Adrenal gland (tissue), 12 donors: Measurements from ENCODE around the gene ALDH1L1. TPM values are rescaled to one million over a fixed set of nuclear protein-coding genes. Genes with fewer than 3 reads are reported as not detected.

Source experiments
- DNase-seq, 7 donors: peaks; one replicate each; pipeline ENCODE4 v3.0.0-alpha.2; 2019 to 2020
- H3K27ac ChIP-seq, 5 donors: fragments of 200-600 bp; sonication (generic) in 4 of 5; 1 replicate in 3 of 5; 2 replicates in 2 of 5; pipeline versions ENCODE4 v1.5.1 to v1.8.0; 2016 to 2020; ENCODE audit warnings: mild to moderate bottlenecking in 1 of 5
- H3K27me3 ChIP-seq: fragments of 200-600 bp; 2 replicates; pipeline ENCODE4 v1.8.0; 2021
- H3K36me3 ChIP-seq, 2 donors: fragments of 200-600 bp; replicated peaks in 1 of 2; 1 replicate in 1 of 2; 2 replicates in 1 of 2; pipeline versions ENCODE4 v1.5.1 to v1.8.0; 2018 to 2022
- H3K4me1 ChIP-seq, 2 donors: fragments of 200-600 bp; replicated peaks in 1 of 2; 1 replicate in 1 of 2; 2 replicates in 1 of 2; pipeline versions ENCODE4 v1.5.1 to v1.8.0; 2018 to 2021
- H3K4me3 ChIP-seq, 4 donors: fragments of 200-600 bp; sonication (generic) in 3 of 4; one replicate each; pipeline ENCODE4 v1.5.1; 2016 to 2018
- H3K9me3 ChIP-seq, 3 donors: fragments of 200-600 bp; sonication (generic) in 1 of 3; replicated peaks in 1 of 3; 1 replicate in 2 of 3; 2 replicates in 1 of 3; pipeline versions ENCODE4 v1.5.1 to v1.8.0; 2016 to 2021
- CTCF ChIP-seq, 6 experiments: fragments of 450-650 bp in 4 of 6; fragments of 200-600 bp in 2 of 6; sonication (generic) in 1 of 6; IDR thresholded peaks; 1 replicate in 5 of 6; 2 replicates in 1 of 6; pipeline versions ENCODE4 v1.5.1 to v1.8.0; 2016 to 2021; ENCODE audit warnings: antibody characterized with exemption in 6 of 6, mild to moderate bottlenecking in 2 of 6, moderate library complexity in 1 of 6
- POLR2A ChIP-seq, 2 donors: fragments of 450-650 bp; IDR thresholded peaks; one replicate each; pipeline ENCODE4 v1.6.1; 2017; ENCODE audit warnings: antibody characterized with exemption in 2 of 2, mild to moderate bottlenecking in 2 of 2, moderate library complexity in 1 of 2
- WGBS, 4 donors: extraction: QIAGEN DNeasy Blood & Tissue Kit in 2 of 4; methylation state at CpG; one replicate each; pipeline versions ENCODE4 v1.1.5 to v1.1.7; 2013 to 2017; 5-methylcytosine and 5-hydroxymethylcytosine counted together
- intact Hi-C, 2 donors: fragments of 100-400 bp; cut with DNase I; formaldehyde crosslinking; loops; one replicate each; pipeline versions ENCODE4 v1.14.1 to v1.15.0; 2022 to 2023
- polyA plus RNA-seq, 3 donors: library from polyadenylated mRNA; stranded (reverse); fragments of 200-250 nt in 2 of 3; fragments of 350-450 nt in 1 of 3; fragmentation: Illumina TruSeq in 1 of 3; extraction: RNeasy Lipid Tissue Mini Kit (QIAGEN cat#74804) in 1 of 3; gene quantifications; one replicate each; pipeline ENCODE4 v1.2.3, GENCODE V29; 2013 to 2014
- total RNA-seq, 9 donors: library from RNA; depleted of rRNA in 4 of 9; stranded (reverse); fragments of >200 nt in 4 of 9; fragments of 120-200 nt in 1 of 9; fragmentation: NEBNext Ultra II Directional in 1 of 9; extraction: Animal tissue kit (Norgen Biotek cat#: 25700) in 1 of 9; gene quantifications; one replicate each; pipeline versions ENCODE4 v1.1.0 to v1.2.4, GENCODE V29; 2013 to 2023
- donor health status: healthy with polysubstance abuse.
- donor health status: Bipolar disorder and iron deficiency.
- donor health status: DM: yes; HTN: yes; CAD: no.
- donor health status: DM: no; HTN: no; CAD: no.
- donor health status: DM: no; HTN: no; CAD: no.
- donor health status: DM: yes; HTN: yes; CAD: no.

The ALDH1L1 gene
- total and polyA plus RNA-seq, 12 donors, result 0.44 to 136 (median 72.3) TPM

- TF ChIP-seq POLR2A (IDR thresholded peaks at IDR 0.05) (no peak), CTCF (IDR thresholded peaks at IDR 0.05) (no peak)
- H3K4me3 ChIP-seq, result no peak overlapping the region
- no peaks in the 10 kb centered on the region for H3K9me3 ChIP-seq
- 89 to 98% (median 91%) methylated on average over 2 of the region's 2 CpGs; no CpG with 5 or more reads in 1 of the 4 donors for WGBS, 4 donors
- H3K27me3 ChIP-seq, result no peaks in the 10 kb centered on the region
- no peak for DNase-seq
- no peak overlapping the region for H3K27ac ChIP-seq
- intact Hi-C loops, result no loop called here
- H3K4me1 ChIP-seq, result no peaks in the 10 kb centered on the region
- H3K36me3 ChIP-seq, result no peaks in the 10 kb centered on the region
Observed at GRCh38 chr3:126155280-126155640, 25.1 kb downstream of the ALDH1L1 start.

DNA sequence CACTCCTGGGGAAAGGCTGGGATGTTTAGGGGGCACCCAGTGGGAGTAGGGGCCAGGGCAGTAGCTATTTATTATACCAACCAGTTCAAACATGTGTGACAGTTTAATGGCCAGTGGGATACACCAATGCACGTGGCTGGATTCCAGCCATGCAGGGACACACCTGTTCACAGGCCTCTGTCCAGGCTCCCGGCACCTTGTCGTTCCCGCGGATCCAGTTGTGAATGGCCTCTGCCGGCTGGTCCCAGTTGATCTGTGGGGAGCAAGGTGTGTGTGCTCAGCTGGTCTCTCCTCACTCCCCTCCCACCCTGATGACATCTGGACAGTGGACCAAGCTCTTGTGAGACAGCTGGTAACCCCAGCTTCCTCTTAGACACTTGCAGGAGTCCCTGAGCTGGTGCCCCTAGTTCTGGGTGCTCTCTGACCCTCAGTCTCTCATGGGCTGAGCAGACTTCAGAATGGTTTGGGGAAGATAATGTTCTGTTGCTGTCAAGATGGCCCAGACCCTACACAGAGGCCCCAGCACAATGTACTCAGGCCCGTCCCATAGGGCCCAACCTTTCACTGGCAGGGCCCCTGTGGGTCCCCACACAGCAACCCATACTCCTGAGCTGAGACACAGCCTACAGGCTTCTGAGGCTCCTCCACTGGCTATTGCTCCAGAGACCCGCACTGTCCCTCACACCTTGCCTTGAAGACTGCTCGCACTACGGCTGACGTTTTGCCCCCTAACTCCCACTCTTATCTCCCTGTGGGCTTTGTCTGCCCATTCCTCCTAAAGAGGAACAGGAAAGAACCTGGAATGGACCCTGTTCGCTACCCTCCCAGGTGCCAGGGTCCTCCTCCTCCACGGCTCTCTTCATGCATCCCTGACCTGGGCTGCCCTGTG lies 25.8 kb downstream of the ALDH1L1 start:
- Histone ChIP-seq H3K4me1 (no peaks in the 10 kb centered on the region), H3K27ac (no peak overlapping the region), H3K36me3 (no peaks in the 10 kb centered on the region), H3K9me3 (no peaks in the 10 kb centered on the region), H3K27me3 (no peaks in the 10 kb centered on the region), H3K4me3 (no peak overlapping the region)
- intact Hi-C loops, result no loop called here
- WGBS, 4 donors, result 89 to 93% (median 92%) methylated on average over 9 to 13 of the region's 13 CpGs
- TF ChIP-seq POLR2A (IDR thresholded peaks at IDR 0.05) (no peak), CTCF (IDR thresholded peaks at IDR 0.05) (no peak)
- peak in 3 of 7 donors; percentile 12 to 29 (median 16) for DNase-seq

DNA sequence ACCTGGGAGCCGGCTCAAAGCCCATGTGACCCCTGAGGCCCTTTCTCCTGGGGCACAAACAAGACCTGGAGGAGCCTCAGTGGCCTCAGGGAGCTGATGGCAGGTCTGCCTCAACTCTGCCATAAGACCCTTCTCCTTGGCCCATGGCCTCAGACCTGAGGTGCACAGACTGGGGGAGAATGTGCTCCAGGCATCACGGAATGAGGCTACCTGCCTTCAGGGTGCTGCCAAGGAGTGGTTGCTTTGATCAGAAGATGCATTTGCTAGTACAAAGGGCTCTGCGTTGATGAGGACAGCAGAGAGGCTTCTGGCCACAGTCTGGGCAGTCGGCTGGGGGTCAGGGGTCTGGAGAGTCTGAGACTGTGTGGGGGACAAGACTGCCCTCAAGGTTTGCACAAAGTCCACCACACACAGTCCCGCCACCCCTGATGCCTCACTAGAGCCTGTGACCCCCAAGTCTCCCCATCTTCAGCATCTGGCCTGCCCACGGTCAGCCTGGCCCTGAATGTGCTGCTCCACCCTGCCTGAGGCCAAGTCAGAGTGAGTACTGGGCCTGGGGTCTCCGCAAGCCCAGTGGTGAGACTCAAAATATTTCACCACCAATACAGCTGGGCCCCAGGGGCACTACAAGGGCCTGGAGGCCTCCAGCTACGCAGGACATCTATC lies 26.6 kb downstream of the ALDH1L1 start:
- H3K27ac ChIP-seq, result no peak overlapping the region
- no peaks in the 10 kb centered on the region for H3K4me1 ChIP-seq
- peak in 2 of 7 donors; percentile 6 to 23 for DNase-seq
- intact Hi-C loops, result no loop called here
- H3K36me3 ChIP-seq, result no peaks in the 10 kb centered on the region
- no peaks in the 10 kb centered on the region for H3K27me3 ChIP-seq
- 92 to 94% (median 92%) methylated on average over 2 to 8 of the region's 8 CpGs for WGBS, 4 donors
- no peak for TF ChIP-seq POLR2A (IDR thresholded peaks at IDR 0.05)
- no peak for TF ChIP-seq CTCF (IDR thresholded peaks at IDR 0.05)
- H3K4me3 ChIP-seq, result no peak overlapping the region
- no peaks in the 10 kb centered on the region for H3K9me3 ChIP-seq

DNA sequence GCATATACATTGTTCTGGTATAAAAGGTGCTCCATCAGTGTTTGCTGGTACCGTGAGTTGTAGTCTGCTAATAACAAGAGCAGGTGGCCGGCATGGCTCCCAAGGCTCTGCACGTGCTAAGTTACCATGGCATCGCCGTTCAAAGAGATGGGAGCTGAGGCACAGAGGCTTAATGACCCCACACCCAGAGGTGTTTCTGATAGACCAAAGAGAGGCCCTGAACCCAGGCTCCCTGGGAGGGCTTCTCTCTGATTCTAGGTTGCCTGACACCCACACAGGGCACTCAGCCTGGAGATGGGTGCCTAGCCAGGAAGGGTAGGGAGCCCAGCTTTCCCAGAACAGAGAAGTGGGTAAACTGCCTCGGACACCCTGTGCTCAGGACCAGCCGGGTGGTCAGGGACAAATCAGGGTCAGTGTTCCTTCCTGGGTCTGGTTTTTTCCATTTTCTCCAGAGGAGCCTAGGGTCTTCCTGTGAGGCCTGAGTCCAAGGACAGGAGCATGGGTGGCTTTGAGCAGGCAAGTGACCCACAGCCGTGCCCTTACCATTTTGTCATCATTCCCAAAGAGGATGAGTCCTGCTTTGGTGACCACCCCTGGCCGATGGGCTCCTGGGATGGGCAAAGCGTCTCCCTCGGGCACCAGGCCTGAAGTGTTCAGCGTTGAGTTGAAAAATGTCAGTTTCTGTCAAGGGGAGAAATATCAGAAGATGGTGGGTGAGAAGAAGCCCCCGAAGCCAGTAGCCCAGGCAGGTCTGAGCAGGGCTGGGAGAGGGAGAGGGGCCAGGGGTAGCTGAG lies 27.3 kb downstream of the ALDH1L1 start:
- no peak overlapping the region for H3K4me3 ChIP-seq
- H3K4me1 ChIP-seq, result no peaks in the 10 kb centered on the region
- WGBS, 4 donors, result 91 to 96% (median 94%) methylated on average over 11 to 13 of the region's 13 CpGs
- no peaks in the 10 kb centered on the region for H3K9me3 ChIP-seq
- no peak for TF ChIP-seq CTCF (IDR thresholded peaks at IDR 0.05)
- TF ChIP-seq POLR2A (IDR thresholded peaks at IDR 0.05), result no peak
- no peaks in the 10 kb centered on the region for H3K36me3 ChIP-seq
- DNase-seq, result peak in 1 of 7 donors; percentile 25
- no peak overlapping the region for H3K27ac ChIP-seq
- intact Hi-C loops, result no loop called here
- no peaks in the 10 kb centered on the region for H3K27me3 ChIP-seq
